Measurements from ENCODE around the gene SPATA31C2. TPM values are rescaled to one million over a fixed set of nuclear protein-coding genes. Genes with fewer than 3 reads are reported as not detected.

SPATA31C2 gene
- total and polyA plus RNA-seq, 2 of the 13 experiments (the other 11 are each of a cell fraction or from before 2014, with no cell fraction given), result not detected

GRCh38 chr9:88174324-88174723, 36.0 kb upstream of the SPATA31C2 start:
- H2AFZ ChIP-seq (ENCODE audit: low read length), result no peak overlapping the region
- no peak for DNase-seq (ENCODE audit: low spot score)
- FAIRE-seq, result no peak
- H3K9me3 ChIP-seq (ENCODE audit: low read length), result no peaks in the 10 kb centered on the region
- H3K9ac ChIP-seq (ENCODE audit: insufficient read depth, low read depth, low read length), result no peak overlapping the region
- H3K4me1 ChIP-seq (ENCODE audit: insufficient read depth, low read length), result no peaks in the 10 kb centered on the region
- no peaks in the 10 kb centered on the region for H3K36me3 ChIP-seq (replicated peaks in 1 of 2; ENCODE audit: control insufficient read depth in 1 of 2, insufficient read depth in 2 of 2, low read length in 2 of 2)
- in situ Hi-C loops (cut with HindIII; ENCODE audit: extremely low pct_ligation_motif_present, low pct_unique_long_range_greater_than_20kb) (loop anchor here (10.0 kb wide), 1 partner anchor 400 kb away; no protein-coding TSS in a partner anchor), intact Hi-C loops (cut with micrococcal nuclease; ENCODE audit: unreplicated experiment) (no loop called here)
- BruUV-seq (replicated peaks), result no TSS peak
- H3K79me2 ChIP-seq (ENCODE audit: insufficient read depth, low read length), result no peaks in the 10 kb centered on the region
- no peak overlapping the region for H3K4me3 ChIP-seq (replicated peaks in 1 of 3; ENCODE audit: insufficient read depth in 1 of 3, low read depth in 2 of 3, low read length in 3 of 3)
- no peak overlapping the region for H3K4me2 ChIP-seq (ENCODE audit: low read depth, low read length)
- WGBS (ENCODE audit: low lambda C conversion rate), result 10% methylated on average over 4 of the region's 4 CpGs
- H3K27me3 ChIP-seq (ENCODE audit: control insufficient read depth in 1 of 2, insufficient read depth in 2 of 2, low read length in 2 of 2), result no peaks in the 10 kb centered on the region
- POLR2A ChIA-PET, result no interaction called here
- no peak for ATAC-seq
- CTCF ChIA-PET (ENCODE audit: low intra/inter-chr PET ratio, low total read pairs), result interaction anchor here (1.7 to 2.2 kb wide), 2 partner anchors 404 to 406 kb away, joined by 4 to 26 read pairs; no protein-coding TSS in a partner anchor
- no peak overlapping the region for H3K27ac ChIP-seq (ENCODE audit: extremely low read length, insufficient read depth, low read length)
- no peaks in the 10 kb centered on the region for H4K20me1 ChIP-seq (ENCODE audit: insufficient read depth, low read length)
- TF ChIP-seq ZBTB3 (CRISPR knock-in tag; IDR thresholded peaks at IDR 0.05; ENCODE audit: borderline replicate concordance, low read depth) (no peak), GTF3A (CRISPR knock-in tag; conservative IDR thresholded peaks at IDR 0.05) (no peak), ZFP37 (CRISPR knock-in tag; IDR thresholded peaks at IDR 0.05; ENCODE audit: borderline replicate concordance) (no peak), ZNF441 (CRISPR knock-in tag; IDR thresholded peaks at IDR 0.05; ENCODE audit: borderline replicate concordance) (no peak), HOXD1 (CRISPR knock-in tag; IDR thresholded peaks at IDR 0.05) (no peak), ZNF574 (CRISPR knock-in tag; IDR thresholded peaks at IDR 0.05) (no peak), ZNF225 (CRISPR knock-in tag; IDR thresholded peaks at IDR 0.05) (no peak), MLLT10 (CRISPR knock-in tag; IDR thresholded peaks at IDR 0.05) (no peak), FOXA3 (CRISPR knock-in tag; IDR thresholded peaks at IDR 0.05) (no peak), ZBTB37 (CRISPR knock-in tag; IDR thresholded peaks at IDR 0.05) (no peak), ZFP41 (CRISPR knock-in tag; IDR thresholded peaks at IDR 0.05; ENCODE audit: borderline replicate concordance) (no peak), TFE3 (CRISPR knock-in tag; IDR thresholded peaks at IDR 0.05) (no peak), TRAFD1 (CRISPR knock-in tag; IDR thresholded peaks at IDR 0.05; ENCODE audit: borderline replicate concordance) (no peak)

Data from HepG2 (cell line).